OCI-LY7 (cell line): Measurements from ENCODE around the gene CXCR3. TPM values are rescaled to one million over a fixed set of nuclear protein-coding genes. Genes with fewer than 3 reads are reported as not detected.

Source experiments
- BruUV-seq: library from RNA; stranded (reverse); fragments of 400-500 nt; replicated peaks from 2 replicates; lab custom pipeline; 2021; lab: Mats Ljungman, UMichigan
- CTCF ChIA-PET: fragments of 300-600 bp; sonication (Branson Sonifier 250); formaldehyde crosslinking; loops from one replicate; lab custom pipeline; 2022; ENCODE audit warnings: antibody characterized with exemption; ENCODE audit not compliant: unreplicated experiment; lab: Charles Lee
- POLR2A ChIA-PET: fragments of 300-600 bp; sonication (Branson Sonifier 250); formaldehyde crosslinking; loops from one replicate; lab custom pipeline; 2022; ENCODE audit warnings: antibody characterized with exemption; lab: Charles Lee
- DNase-seq: peaks from one replicate; pipeline ENCODE4 v3.0.0-alpha.2; 2015; ENCODE audit warnings: low spot score
- H2AFZ ChIP-seq: fragments of 200-600 bp; sonication (generic), shearing (Covaris generic); 2 replicates; pipeline ENCODE4 v1.6.1; 2014; ENCODE audit warnings: mild to moderate bottlenecking, antibody characterized with exemption, low read length, moderate library complexity
- H3K27ac ChIP-seq: fragments of 200-600 bp; sonication (generic); 2 replicates; pipeline ENCODE4 v1.5.1; 2014; ENCODE audit warnings: mixed run types, low read depth, mild to moderate bottlenecking, moderate library complexity, low read length, inconsistent platforms; ENCODE audit not compliant: poor library complexity, severe bottlenecking
- H3K36me3 ChIP-seq: fragments of 200-600 bp; sonication (generic); 2 replicates; pipeline ENCODE4 v1.6.1; 2014; ENCODE audit warnings: mild to moderate bottlenecking, antibody characterized with exemption, low read length, moderate library complexity, mixed read lengths; ENCODE audit not compliant: insufficient read depth
- H3K4me1 ChIP-seq: fragments of 200-600 bp; sonication (generic); 2 replicates; pipeline ENCODE4 v1.5.1; 2014; ENCODE audit warnings: mild to moderate bottlenecking, low read length; ENCODE audit not compliant: insufficient read depth, poor library complexity, severe bottlenecking
- H3K4me2 ChIP-seq: fragments of 200-600 bp; sonication (generic); 2 replicates; pipeline ENCODE4 v1.6.1; 2014; ENCODE audit warnings: mild to moderate bottlenecking, low read length
- H3K4me3 ChIP-seq: fragments of 200-600 bp; sonication (generic); 2 replicates; pipeline ENCODE4 v1.5.1; 2014; ENCODE audit warnings: mild to moderate bottlenecking, low read depth, low read length; ENCODE audit not compliant: poor library complexity, severe bottlenecking
- H3K79me2 ChIP-seq: fragments of 200-600 bp; sonication (generic); 2 replicates; pipeline ENCODE4 v1.6.1; 2016; ENCODE audit warnings: low read depth, mild to moderate bottlenecking, low read length, moderate library complexity, mixed read lengths; ENCODE audit not compliant: insufficient read depth
- H3K9me2 ChIP-seq: fragments of 200-600 bp; sonication (generic); 2 replicates; pipeline ENCODE4 v1.6.1; 2016; ENCODE audit warnings: mild to moderate bottlenecking, low read length, mixed read lengths; ENCODE audit not compliant: insufficient read depth
- H3K9me3 ChIP-seq: fragments of 200-600 bp; sonication (generic); 2 replicates; pipeline ENCODE4 v1.6.1; 2014; ENCODE audit warnings: mild to moderate bottlenecking, mixed run types, low read length, mixed read lengths
- H4K20me1 ChIP-seq: fragments of 200-600 bp; sonication (generic); 2 replicates; pipeline ENCODE4 v1.6.1; 2014; ENCODE audit warnings: mild to moderate bottlenecking, antibody characterized with exemption, low read length, moderate library complexity, mixed read lengths; ENCODE audit not compliant: insufficient read depth
- EZH2phosphoT487 ChIP-seq: fragments of 200-600 bp; sonication (generic); IDR thresholded peaks from 2 replicates; pipeline ENCODE4 v1.6.1; 2018; ENCODE audit warnings: low read depth, borderline replicate concordance, mild to moderate bottlenecking, mixed run types, antibody characterized with exemption, low read length, moderate library complexity, mixed read lengths
- intact Hi-C: fragments of 100-400 bp; cut with micrococcal nuclease; formaldehyde crosslinking; loops from one replicate; pipeline ENCODE4 v1.10.0; 2022; ENCODE audit not compliant: unreplicated experiment
- total RNA-seq, 2 experiments: library from RNA; depleted of rRNA in 1 of 2; stranded (reverse); fragments of >200 nt in 1 of 2; shearing (Covaris generic) in 1 of 2; gene quantifications; 2 replicates each; pipeline ENCODE4 v1.2.3, GENCODE V29; 2014 to 2022
- TF ChIP-seq, protein P1 (sequence below): fragments of 200-600 bp; sonication (generic); conservative IDR thresholded peaks from 2 replicates; pipeline ENCODE4 v1.5.1; 2014; ENCODE audit warnings: mild to moderate bottlenecking, antibody characterized with exemption, low read length, moderate library complexity, mixed read lengths

The CXCR3 gene
- total RNA-seq, 2 experiments from 2014 or later, result not detected

- TF ChIP-seq, protein P1, sequence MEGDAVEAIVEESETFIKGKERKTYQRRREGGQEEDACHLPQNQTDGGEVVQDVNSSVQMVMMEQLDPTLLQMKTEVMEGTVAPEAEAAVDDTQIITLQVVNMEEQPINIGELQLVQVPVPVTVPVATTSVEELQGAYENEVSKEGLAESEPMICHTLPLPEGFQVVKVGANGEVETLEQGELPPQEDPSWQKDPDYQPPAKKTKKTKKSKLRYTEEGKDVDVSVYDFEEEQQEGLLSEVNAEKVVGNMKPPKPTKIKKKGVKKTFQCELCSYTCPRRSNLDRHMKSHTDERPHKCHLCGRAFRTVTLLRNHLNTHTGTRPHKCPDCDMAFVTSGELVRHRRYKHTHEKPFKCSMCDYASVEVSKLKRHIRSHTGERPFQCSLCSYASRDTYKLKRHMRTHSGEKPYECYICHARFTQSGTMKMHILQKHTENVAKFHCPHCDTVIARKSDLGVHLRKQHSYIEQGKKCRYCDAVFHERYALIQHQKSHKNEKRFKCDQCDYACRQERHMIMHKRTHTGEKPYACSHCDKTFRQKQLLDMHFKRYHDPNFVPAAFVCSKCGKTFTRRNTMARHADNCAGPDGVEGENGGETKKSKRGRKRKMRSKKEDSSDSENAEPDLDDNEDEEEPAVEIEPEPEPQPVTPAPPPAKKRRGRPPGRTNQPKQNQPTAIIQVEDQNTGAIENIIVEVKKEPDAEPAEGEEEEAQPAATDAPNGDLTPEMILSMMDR, result no peak
- TF ChIP-seq EZH2phosphoT487, result no peak
- H3K9me3 ChIP-seq, result no peaks in the 10 kb centered on the region
- no peaks in the 10 kb centered on the region for H3K79me2 ChIP-seq
- POLR2A ChIA-PET, result no interaction called here
- H3K27ac ChIP-seq, result no peak overlapping the region
- CTCF ChIA-PET, result no interaction called here
- no peaks in the 10 kb centered on the region for H3K36me3 ChIP-seq
- H3K4me1 ChIP-seq, result no peaks in the 10 kb centered on the region
- H3K9me2 ChIP-seq, result no peaks in the 10 kb centered on the region
- H3K4me2 ChIP-seq, result no peak overlapping the region
- no peak for DNase-seq
- no peak overlapping the region for H3K4me3 ChIP-seq
- no TSS peak for BruUV-seq
- no peaks in the 10 kb centered on the region for H4K20me1 ChIP-seq
- no peak overlapping the region for H2AFZ ChIP-seq
- intact Hi-C loops, result no loop called here
Observed at GRCh38 chrX:71586929-71587328, 31.4 kb downstream of the CXCR3 start.

GRCh38 chrX:71581210-71581609 lies 37.1 kb downstream of the CXCR3 start:
- intact Hi-C loops, result loop anchor here (5.0 kb wide), 1 partner anchor 71 kb away; no protein-coding TSS in a partner anchor

GRCh38 chrX:71579990-71580380 lies 38.3 kb downstream of the CXCR3 start:
- BruUV-seq, result no TSS peak
- no peak for TF ChIP-seq EZH2phosphoT487
- TF ChIP-seq, protein P1, result no peak
- intact Hi-C loops, result loop anchor here (5.0 kb wide), 1 partner anchor 72 kb away; no protein-coding TSS in a partner anchor
- ChIA-PET POLR2A (no interaction called here), CTCF (no interaction called here)
- Histone ChIP-seq H4K20me1 (no peaks in the 10 kb centered on the region), H3K4me1 (no peaks in the 10 kb centered on the region), H3K9me3 (no peaks in the 10 kb centered on the region), H3K36me3 (peaks cover 27% of the 10 kb centered on the region), H2AFZ (no peak overlapping the region), H3K9me2 (no peaks in the 10 kb centered on the region), H3K79me2 (no peaks in the 10 kb centered on the region), H3K27ac (no peak overlapping the region), H3K4me3 (no peak overlapping the region), H3K4me2 (no peak overlapping the region)
- no peak for DNase-seq

More at GRCh38 chrX:71581210-71581609, 37.1 kb downstream of the CXCR3 start:
- H3K4me1 ChIP-seq, result no peaks in the 10 kb centered on the region
- H3K4me3 ChIP-seq, result no peak overlapping the region
- DNase-seq, result no peak
- BruUV-seq, result no TSS peak
- TF ChIP-seq, protein P1, result no peak
- no peak for TF ChIP-seq EZH2phosphoT487
- no peak overlapping the region for H3K4me2 ChIP-seq
- no peaks in the 10 kb centered on the region for H4K20me1 ChIP-seq
- peaks cover 17% of the 10 kb centered on the region for H3K36me3 ChIP-seq
- no peak overlapping the region for H3K27ac ChIP-seq
- H3K9me2 ChIP-seq, result no peaks in the 10 kb centered on the region
- ChIA-PET CTCF (no interaction called here), POLR2A (no interaction called here)
- no peaks in the 10 kb centered on the region for H3K9me3 ChIP-seq
- H2AFZ ChIP-seq, result no peak overlapping the region
- H3K79me2 ChIP-seq, result no peaks in the 10 kb centered on the region
